Measurements from ENCODE around the gene CDKAL1.
"Not testable (repeated sequence)": the region's sequence is repeated elsewhere in the genome, so short reads cannot be mapped to it uniquely, and the experiment has no call there.

CDKAL1 gene

DNA sequence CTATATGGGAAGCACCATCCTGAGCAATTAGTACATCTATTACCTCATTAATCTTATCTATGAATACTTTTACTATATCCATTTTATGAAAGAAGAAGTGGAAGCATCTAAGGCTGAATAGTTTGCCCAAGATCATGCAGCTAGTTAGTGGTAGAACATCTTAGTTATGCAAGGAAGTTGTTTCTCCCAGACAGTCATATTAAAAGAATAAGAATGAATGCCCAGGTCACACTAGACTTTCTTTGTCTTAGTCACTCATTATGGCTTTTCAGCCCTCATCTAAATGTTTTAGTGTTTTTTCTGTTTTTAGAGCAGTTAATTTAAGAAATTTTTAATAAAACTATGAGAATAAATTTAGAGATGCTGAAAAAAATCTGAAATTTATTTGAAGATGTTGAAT, 517.5 kb downstream of the CDKAL1 start:
- Histone ChIP-seq H3K4me3 (ENCODE audit: low read depth, low read length) (no peak overlapping the region), H3K27ac (ENCODE audit: low read depth, low read length) (no peak overlapping the region), H3K4me1 (ENCODE audit: control insufficient read depth, insufficient read depth, low read length, unreplicated experiment) (peaks cover 17% of the 10 kb centered on the region), H3K79me2 (ENCODE audit: control insufficient read depth, insufficient read depth, low read length, unreplicated experiment) (no peaks in the 10 kb centered on the region), H3K27me3 (ENCODE audit: insufficient read depth, low read length) (no peaks in the 10 kb centered on the region), H2AFZ (ENCODE audit: low read length, unreplicated experiment) (no peak overlapping the region), H3K36me3 (ENCODE audit: insufficient read depth, low read length) (no peaks in the 10 kb centered on the region)

DNA sequence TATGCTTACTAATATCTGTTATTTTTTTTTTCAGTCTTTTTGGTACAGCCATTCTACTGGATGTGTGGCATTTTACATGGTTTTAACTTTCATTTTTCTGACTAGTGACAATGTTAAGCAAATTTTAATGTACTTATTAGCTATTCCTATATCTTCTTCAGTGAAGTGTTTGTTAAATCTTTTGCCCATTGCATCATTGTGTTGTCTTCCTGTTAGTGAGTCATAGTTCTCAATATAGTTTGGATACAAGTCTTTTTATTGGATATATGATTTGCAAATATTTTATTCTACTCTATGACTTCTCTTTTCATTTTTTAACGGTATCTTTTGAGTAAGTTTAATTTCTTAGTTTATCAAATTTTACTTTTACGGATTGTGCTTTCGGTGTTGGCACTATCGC, 519.4 kb downstream of the CDKAL1 start:
- no peaks in the 10 kb centered on the region for H3K79me2 ChIP-seq (ENCODE audit: control insufficient read depth, insufficient read depth, low read length, unreplicated experiment)
- no peaks in the 10 kb centered on the region for H3K27me3 ChIP-seq (ENCODE audit: insufficient read depth, low read length)
- no peak overlapping the region for H3K4me3 ChIP-seq (ENCODE audit: low read depth, low read length)
- H3K27ac ChIP-seq (ENCODE audit: low read depth, low read length): no peak overlapping the region
- H3K4me1 ChIP-seq (ENCODE audit: control insufficient read depth, insufficient read depth, low read length, unreplicated experiment): peaks cover 17% of the 10 kb centered on the region
- no peaks in the 10 kb centered on the region for H3K36me3 ChIP-seq (ENCODE audit: insufficient read depth, low read length)
- H2AFZ ChIP-seq (ENCODE audit: low read length, unreplicated experiment): no peak overlapping the region

GRCh38 chr6:21055480-21055879, 521.2 kb downstream of the CDKAL1 start:
- not testable (repeated sequence) for H2AFZ ChIP-seq (ENCODE audit: low read length, unreplicated experiment); H3K4me3 ChIP-seq (ENCODE audit: low read depth, low read length); H3K79me2 ChIP-seq (ENCODE audit: control insufficient read depth, insufficient read depth, low read length, unreplicated experiment); H3K36me3 ChIP-seq (ENCODE audit: insufficient read depth, low read length); H3K27me3 ChIP-seq (ENCODE audit: insufficient read depth, low read length); H3K4me1 ChIP-seq (ENCODE audit: control insufficient read depth, insufficient read depth, low read length, unreplicated experiment); H3K27ac ChIP-seq (ENCODE audit: low read depth, low read length)

- Histone ChIP-seq H3K79me2 (ENCODE audit: control insufficient read depth, insufficient read depth, low read length, unreplicated experiment) (no peaks in the 10 kb centered on the region), H3K4me3 (ENCODE audit: low read depth, low read length) (no peak overlapping the region), H3K27me3 (ENCODE audit: insufficient read depth, low read length) (no peaks in the 10 kb centered on the region), H2AFZ (ENCODE audit: low read length, unreplicated experiment) (no peak overlapping the region), H3K4me1 (ENCODE audit: control insufficient read depth, insufficient read depth, low read length, unreplicated experiment) (no peaks in the 10 kb centered on the region), H3K36me3 (ENCODE audit: insufficient read depth, low read length) (no peaks in the 10 kb centered on the region; the same call in 1 of the 2 replicates), H3K27ac (ENCODE audit: low read depth, low read length) (no peak overlapping the region)
Observed at GRCh38 chr6:21061892-21062291, 527.6 kb downstream of the CDKAL1 start.

- Histone ChIP-seq H3K27me3 (ENCODE audit: insufficient read depth, low read length) (no peaks in the 10 kb centered on the region), H3K27ac (ENCODE audit: low read depth, low read length) (no peak overlapping the region), H3K4me3 (ENCODE audit: low read depth, low read length) (no peak overlapping the region), H3K4me1 (ENCODE audit: control insufficient read depth, insufficient read depth, low read length, unreplicated experiment) (peaks cover 7% of the 10 kb centered on the region), H3K36me3 (ENCODE audit: insufficient read depth, low read length) (no peaks in the 10 kb centered on the region; the same call in 1 of the 2 replicates), H2AFZ (ENCODE audit: low read length, unreplicated experiment) (no peak overlapping the region), H3K79me2 (ENCODE audit: control insufficient read depth, insufficient read depth, low read length, unreplicated experiment) (no peaks in the 10 kb centered on the region)
Observed at GRCh38 chr6:21064756-21065340, 530.6 kb downstream of the CDKAL1 start.

DNA sequence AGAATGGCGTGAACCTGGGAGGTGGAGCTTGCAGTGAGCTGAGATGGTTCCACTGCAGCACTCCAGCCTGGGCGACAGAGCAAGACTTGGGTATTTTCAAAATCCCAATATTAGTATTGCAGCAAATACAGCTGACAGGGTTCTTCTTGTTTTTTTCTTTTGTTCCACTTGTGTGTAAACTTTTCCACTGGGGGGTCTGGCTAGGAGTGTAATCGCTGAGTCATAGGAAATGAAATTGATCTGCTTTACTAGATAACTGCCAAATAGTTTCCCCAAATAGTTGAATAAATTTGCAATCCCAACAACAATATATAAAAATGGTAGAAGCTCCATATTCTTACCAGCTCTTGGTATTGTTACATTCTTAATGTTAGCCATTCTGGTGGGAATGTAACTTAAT, 533.3 kb downstream of the CDKAL1 start:
- Histone ChIP-seq H2AFZ (ENCODE audit: low read length, unreplicated experiment) (no peak overlapping the region), H3K27ac (ENCODE audit: low read depth, low read length) (no peak overlapping the region), H3K4me3 (ENCODE audit: low read depth, low read length) (no peak overlapping the region), H3K27me3 (ENCODE audit: insufficient read depth, low read length) (no peaks in the 10 kb centered on the region), H3K79me2 (ENCODE audit: control insufficient read depth, insufficient read depth, low read length, unreplicated experiment) (no peaks in the 10 kb centered on the region), H3K36me3 (ENCODE audit: insufficient read depth, low read length) (no peaks in the 10 kb centered on the region), H3K4me1 (ENCODE audit: control insufficient read depth, insufficient read depth, low read length, unreplicated experiment) (peaks cover 7% of the 10 kb centered on the region)

DNA sequence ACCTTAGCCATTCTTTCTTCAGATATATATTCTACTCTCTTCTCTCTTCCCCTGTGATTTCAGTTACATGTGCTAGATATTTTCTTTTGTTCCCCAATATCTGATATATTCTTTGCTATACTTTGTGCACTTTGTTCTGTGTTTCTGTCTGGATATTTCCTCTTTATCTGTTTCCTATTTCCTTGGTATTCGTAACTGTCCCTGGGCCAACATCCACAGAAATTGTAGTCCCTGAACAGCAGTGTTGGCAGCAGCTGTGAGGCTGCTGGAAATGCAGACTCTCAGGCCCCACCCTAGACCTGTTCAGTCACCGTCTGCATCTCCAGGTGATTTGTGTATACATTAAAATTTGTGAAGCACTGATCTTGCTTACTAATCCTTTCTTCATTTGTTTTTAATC, 536.4 kb downstream of the CDKAL1 start:
- Histone ChIP-seq H3K79me2 (ENCODE audit: control insufficient read depth, insufficient read depth, low read length, unreplicated experiment) (no peaks in the 10 kb centered on the region), H2AFZ (ENCODE audit: low read length, unreplicated experiment) (no peak overlapping the region), H3K36me3 (ENCODE audit: insufficient read depth, low read length) (peaks cover 4% of the 10 kb centered on the region), H3K27me3 (ENCODE audit: insufficient read depth, low read length) (no peaks in the 10 kb centered on the region), H3K4me1 (ENCODE audit: control insufficient read depth, insufficient read depth, low read length, unreplicated experiment) (peaks cover 7% of the 10 kb centered on the region), H3K4me3 (ENCODE audit: low read depth, low read length) (no peak overlapping the region), H3K27ac (ENCODE audit: low read depth, low read length) (no peak overlapping the region)

- no peaks in the 10 kb centered on the region for H3K27me3 ChIP-seq (ENCODE audit: insufficient read depth, low read length)
- H3K27ac ChIP-seq (ENCODE audit: low read depth, low read length): no peak overlapping the region
- H3K79me2 ChIP-seq (ENCODE audit: control insufficient read depth, insufficient read depth, low read length, unreplicated experiment): no peaks in the 10 kb centered on the region
- H3K36me3 ChIP-seq (ENCODE audit: insufficient read depth, low read length): peaks cover 4% of the 10 kb centered on the region
- peaks cover 7% of the 10 kb centered on the region for H3K4me1 ChIP-seq (ENCODE audit: control insufficient read depth, insufficient read depth, low read length, unreplicated experiment)
- H2AFZ ChIP-seq (ENCODE audit: low read length, unreplicated experiment): no peak overlapping the region
- no peak overlapping the region for H3K4me3 ChIP-seq (ENCODE audit: low read depth, low read length)
Observed at GRCh38 chr6:21071780-21072468, 537.7 kb downstream of the CDKAL1 start.

GRCh38 chr6:21073318-21073839, 539.1 kb downstream of the CDKAL1 start:
- Histone ChIP-seq H3K4me1 (ENCODE audit: control insufficient read depth, insufficient read depth, low read length, unreplicated experiment) (no peaks in the 10 kb centered on the region), H2AFZ (ENCODE audit: low read length, unreplicated experiment) (no peak overlapping the region), H3K36me3 (ENCODE audit: insufficient read depth, low read length) (peaks cover 4% of the 10 kb centered on the region), H3K4me3 (ENCODE audit: low read depth, low read length) (no peak overlapping the region), H3K79me2 (ENCODE audit: control insufficient read depth, insufficient read depth, low read length, unreplicated experiment) (no peaks in the 10 kb centered on the region), H3K27ac (ENCODE audit: low read depth, low read length) (no peak overlapping the region), H3K27me3 (ENCODE audit: insufficient read depth, low read length) (no peaks in the 10 kb centered on the region)

GRCh38 chr6:21074484-21074883, 540.2 kb downstream of the CDKAL1 start:
- Histone ChIP-seq H3K36me3 (ENCODE audit: insufficient read depth, low read length) (peaks cover 4% of the 10 kb centered on the region), H3K4me1 (ENCODE audit: control insufficient read depth, insufficient read depth, low read length, unreplicated experiment) (no peaks in the 10 kb centered on the region), H3K27ac (ENCODE audit: low read depth, low read length) (no peak overlapping the region), H3K27me3 (ENCODE audit: insufficient read depth, low read length) (no peaks in the 10 kb centered on the region), H2AFZ (ENCODE audit: low read length, unreplicated experiment) (no peak overlapping the region), H3K4me3 (ENCODE audit: low read depth, low read length) (no peak overlapping the region), H3K79me2 (ENCODE audit: control insufficient read depth, insufficient read depth, low read length, unreplicated experiment) (no peaks in the 10 kb centered on the region)

GRCh38 chr6:21075986-21076385, 541.7 kb downstream of the CDKAL1 start:
- peaks cover 4% of the 10 kb centered on the region for H3K36me3 ChIP-seq (ENCODE audit: insufficient read depth, low read length)
- H3K4me1 ChIP-seq (ENCODE audit: control insufficient read depth, insufficient read depth, low read length, unreplicated experiment): no peaks in the 10 kb centered on the region
- H3K79me2 ChIP-seq (ENCODE audit: control insufficient read depth, insufficient read depth, low read length, unreplicated experiment): no peaks in the 10 kb centered on the region
- no peaks in the 10 kb centered on the region for H3K27me3 ChIP-seq (ENCODE audit: insufficient read depth, low read length)
- H3K4me3 ChIP-seq (ENCODE audit: low read depth, low read length): no peak overlapping the region
- no peak overlapping the region for H3K27ac ChIP-seq (ENCODE audit: low read depth, low read length)
- H2AFZ ChIP-seq (ENCODE audit: low read length, unreplicated experiment): no peak overlapping the region

Measured in ACC112 (cell line).